ENCODE measurements around the gene NUAK2.
A peak's percentile ranks its signal among the peaks of the same experiment; 100 is the strongest.

The NUAK2 gene

GRCh38 chr1:205346956-205347574 is 25.5 kb upstream of the NUAK2 start:
- H3K4me3 ChIP-seq (ENCODE audit: low read depth, low read length), result no peak overlapping the region
- DNase-seq (ENCODE audit: low read depth), result no peak
- TF ChIP-seq CTCF (IDR thresholded peaks at IDR 0.05; ENCODE audit: control insufficient read depth, extremely low read depth, insufficient read depth), result no peak

- DNase-seq (ENCODE audit: low read depth), result no peak
- no peak for TF ChIP-seq CTCF (IDR thresholded peaks at IDR 0.05; ENCODE audit: control insufficient read depth, extremely low read depth, insufficient read depth)
- H3K4me3 ChIP-seq (ENCODE audit: low read depth, low read length), result no peak overlapping the region
Observed at GRCh38 chr1:205345761-205346160, 24.2 kb upstream of the NUAK2 start.

- TF ChIP-seq CTCF (IDR thresholded peaks at IDR 0.05; ENCODE audit: control insufficient read depth, extremely low read depth, insufficient read depth), result 0 out of 2 replicates have a peak, but pooled peaks have one; percentile 10
- DNase-seq (ENCODE audit: low read depth), result no peak
- peak overlapping the region; percentile 36 for H3K4me3 ChIP-seq (ENCODE audit: low read depth, low read length)
Observed at GRCh38 chr1:205344066-205344928, 22.8 kb upstream of the NUAK2 start.

GRCh38 chr1:205343431-205344065 is 22.0 kb upstream of the NUAK2 start:
- DNase-seq (ENCODE audit: low read depth), result no peak
- TF ChIP-seq CTCF (IDR thresholded peaks at IDR 0.05; ENCODE audit: control insufficient read depth, extremely low read depth, insufficient read depth), result no peak
- peak overlapping the region; percentile 36 for H3K4me3 ChIP-seq (ENCODE audit: low read depth, low read length)

- no peak for DNase-seq (ENCODE audit: low read depth)
Observed at GRCh38 chr1:205342986-205343385, 21.4 kb upstream of the NUAK2 start.

GRCh38 chr1:205340676-205341075 is 19.1 kb upstream of the NUAK2 start:
- no peak for DNase-seq (ENCODE audit: low read depth)
- no peak overlapping the region for H3K4me3 ChIP-seq (ENCODE audit: low read depth, low read length)
- no peak for TF ChIP-seq CTCF (IDR thresholded peaks at IDR 0.05; ENCODE audit: control insufficient read depth, extremely low read depth, insufficient read depth)

More at GRCh38 chr1:205342986-205343385, 21.4 kb upstream of the NUAK2 start:
- TF ChIP-seq CTCF (IDR thresholded peaks at IDR 0.05; ENCODE audit: control insufficient read depth, extremely low read depth, insufficient read depth), result no peak
- H3K4me3 ChIP-seq (ENCODE audit: low read depth, low read length), result no peak overlapping the region

Data from LNCaP clone FGC (cell line).